ENCODE data around the gene TFAP2D.

DNA sequence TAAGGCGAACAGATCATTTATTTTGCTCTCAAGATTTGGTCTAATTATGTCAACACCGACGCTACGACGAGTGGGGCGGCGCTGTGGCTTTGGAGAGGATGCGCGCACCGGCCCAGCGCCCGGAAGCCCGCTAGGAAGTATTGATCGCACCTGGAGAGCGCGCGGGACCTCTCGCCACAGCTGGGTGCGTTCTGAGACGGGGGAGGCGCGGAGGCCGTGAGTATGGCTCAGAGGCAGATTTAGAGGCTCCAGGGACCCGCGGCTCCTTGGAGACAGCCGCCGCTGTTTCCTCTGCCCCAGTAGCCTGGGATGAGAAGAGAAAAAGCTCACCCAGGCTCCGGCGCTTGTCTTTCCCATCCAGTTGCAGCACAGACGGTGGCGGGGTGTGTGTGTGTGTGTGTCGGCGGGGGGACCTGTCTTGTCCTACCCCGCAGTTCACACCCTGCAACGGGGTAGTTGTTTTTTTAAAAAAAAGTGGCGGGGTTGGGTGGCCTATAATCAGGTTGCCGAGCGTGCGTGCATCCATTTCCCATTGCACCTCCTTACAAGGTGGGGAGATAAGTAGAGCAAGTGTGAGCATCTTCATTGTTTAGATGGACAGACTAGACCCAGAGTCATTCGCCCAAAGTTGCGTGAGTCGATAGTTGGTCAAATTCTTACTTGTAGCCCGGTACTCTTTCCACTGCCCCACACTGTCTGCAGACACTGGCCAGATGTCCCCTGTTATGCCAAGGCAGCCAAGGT is 11.2 kb downstream of the TFAP2D start:
- TF ChIP-seq, protein P1, sequence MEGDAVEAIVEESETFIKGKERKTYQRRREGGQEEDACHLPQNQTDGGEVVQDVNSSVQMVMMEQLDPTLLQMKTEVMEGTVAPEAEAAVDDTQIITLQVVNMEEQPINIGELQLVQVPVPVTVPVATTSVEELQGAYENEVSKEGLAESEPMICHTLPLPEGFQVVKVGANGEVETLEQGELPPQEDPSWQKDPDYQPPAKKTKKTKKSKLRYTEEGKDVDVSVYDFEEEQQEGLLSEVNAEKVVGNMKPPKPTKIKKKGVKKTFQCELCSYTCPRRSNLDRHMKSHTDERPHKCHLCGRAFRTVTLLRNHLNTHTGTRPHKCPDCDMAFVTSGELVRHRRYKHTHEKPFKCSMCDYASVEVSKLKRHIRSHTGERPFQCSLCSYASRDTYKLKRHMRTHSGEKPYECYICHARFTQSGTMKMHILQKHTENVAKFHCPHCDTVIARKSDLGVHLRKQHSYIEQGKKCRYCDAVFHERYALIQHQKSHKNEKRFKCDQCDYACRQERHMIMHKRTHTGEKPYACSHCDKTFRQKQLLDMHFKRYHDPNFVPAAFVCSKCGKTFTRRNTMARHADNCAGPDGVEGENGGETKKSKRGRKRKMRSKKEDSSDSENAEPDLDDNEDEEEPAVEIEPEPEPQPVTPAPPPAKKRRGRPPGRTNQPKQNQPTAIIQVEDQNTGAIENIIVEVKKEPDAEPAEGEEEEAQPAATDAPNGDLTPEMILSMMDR (IDR thresholded peaks at IDR 0.05): no peak
- TF ChIP-seq POLR2AphosphoS5 (IDR thresholded peaks at IDR 0.05): no peak
